NCI-H1417 (cell line): ENCODE results near the gene SUSD5.

Source experiments
- DNase-seq, 3 experiments: peaks; one replicate each; lab custom pipeline; 2025; lab: John Stamatoyannopoulos, UW

SUSD5 gene

GRCh38 chr3:33218446-33219174 lies at the start of gene SUSD5:
Gene SUSD5 (minus strand): TSS chr3:33218810. CDS start chr3:33218797, 13 bp downstream.
- peak in 2 of 3 experiments; percentile 39 to 50 for DNase-seq

- no peak for DNase-seq
Observed at GRCh38 chr3:33260104-33260503, 41.5 kb upstream of the SUSD5 start.

DNA sequence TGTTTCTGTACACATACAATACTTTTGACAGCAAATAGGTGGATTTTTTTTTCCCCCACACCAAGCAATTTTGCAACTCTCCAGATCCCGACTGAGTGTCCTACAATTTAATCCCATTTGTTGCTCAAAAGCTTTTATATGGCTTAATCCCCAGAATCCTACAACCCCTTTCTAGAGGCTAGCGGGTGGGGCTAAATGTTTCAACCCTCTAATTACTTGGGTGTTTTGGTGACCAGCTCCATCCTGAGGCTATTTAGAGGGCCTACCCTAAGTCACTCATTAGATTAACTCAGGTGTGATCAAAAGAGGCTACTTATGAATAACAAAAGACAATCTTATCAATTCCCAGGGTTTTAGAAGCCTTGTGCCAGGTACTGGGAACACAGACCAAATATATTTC lies 37.6 kb upstream of the SUSD5 start:
- DNase-seq = peak in 1 of 3 experiments; percentile 14

GRCh38 chr3:33250712-33251111 lies 32.1 kb upstream of the SUSD5 start:
- no peak for DNase-seq

- no peak for DNase-seq
Observed at GRCh38 chr3:33246786-33247185, 28.2 kb upstream of the SUSD5 start.

GRCh38 chr3:33240261-33240660 lies 21.7 kb upstream of the SUSD5 start:
- no peak for DNase-seq

GRCh38 chr3:33238923-33239322 lies 20.3 kb upstream of the SUSD5 start:
- no peak for DNase-seq

DNA sequence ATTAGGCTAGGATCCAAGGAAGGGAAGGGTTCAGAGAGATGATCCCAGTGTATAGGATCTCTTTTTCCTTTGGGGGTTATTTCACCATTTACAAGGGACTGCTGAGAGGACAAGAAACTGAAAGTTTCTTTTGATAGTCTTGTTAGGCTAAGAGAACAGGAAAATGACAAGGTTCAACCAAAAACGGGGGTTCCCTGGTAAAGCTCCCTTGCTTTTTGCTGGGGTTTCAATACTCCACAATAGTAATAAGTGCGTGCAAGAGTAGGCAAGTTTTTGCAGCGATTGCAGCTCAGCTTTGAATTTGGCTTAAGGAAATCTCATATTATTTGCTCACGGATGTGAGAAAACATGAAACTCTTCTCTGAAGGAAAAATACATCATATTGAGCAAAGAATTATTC lies 18.8 kb upstream of the SUSD5 start:
- no peak for DNase-seq

DNA sequence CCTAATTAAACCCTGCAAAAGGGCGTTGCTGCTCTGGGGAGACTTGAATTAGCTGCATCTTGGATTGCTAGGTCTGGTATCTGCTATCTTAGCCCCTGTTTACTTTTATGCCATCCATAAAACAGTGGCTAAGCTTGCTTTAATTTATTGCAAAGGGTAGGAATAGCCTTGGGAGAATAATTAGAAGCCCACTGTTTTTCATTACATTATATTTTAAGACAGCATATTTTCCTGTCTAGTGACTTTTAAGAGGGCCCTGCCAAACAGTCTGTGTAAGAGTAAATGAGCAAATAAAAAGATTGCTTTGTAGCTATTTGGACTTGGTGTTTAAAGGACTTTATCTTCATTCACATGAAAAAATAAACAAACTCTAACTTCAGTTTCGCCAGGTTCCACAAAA lies 17.4 kb upstream of the SUSD5 start:
- DNase-seq = no peak

GRCh38 chr3:33233884-33234283 lies 15.3 kb upstream of the SUSD5 start:
- DNase-seq = no peak

- peak; percentile 6 to 48 (median 46) for DNase-seq
Observed at GRCh38 chr3:33231756-33232465, 13.3 kb upstream of the SUSD5 start.

DNA sequence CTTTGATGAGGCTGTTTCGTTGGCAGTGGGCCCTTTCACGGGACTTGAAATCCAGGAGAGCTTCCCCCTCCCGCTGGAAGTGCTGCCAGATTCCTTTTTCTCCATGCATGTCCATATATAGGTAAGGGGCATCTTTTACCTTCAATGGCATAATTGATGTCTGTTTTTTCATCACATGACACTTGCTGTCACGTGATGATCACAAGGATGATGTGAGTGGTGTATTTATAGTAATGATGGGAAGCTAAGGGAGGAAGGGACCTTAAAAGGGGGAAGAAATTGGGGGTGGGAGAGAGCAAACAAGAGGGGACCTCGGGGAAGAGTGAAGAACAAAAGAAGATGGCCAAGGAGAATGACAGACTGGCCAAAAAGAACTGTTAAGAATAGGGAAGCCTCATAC lies 11.3 kb upstream of the SUSD5 start:
- DNase-seq = no peak

DNA sequence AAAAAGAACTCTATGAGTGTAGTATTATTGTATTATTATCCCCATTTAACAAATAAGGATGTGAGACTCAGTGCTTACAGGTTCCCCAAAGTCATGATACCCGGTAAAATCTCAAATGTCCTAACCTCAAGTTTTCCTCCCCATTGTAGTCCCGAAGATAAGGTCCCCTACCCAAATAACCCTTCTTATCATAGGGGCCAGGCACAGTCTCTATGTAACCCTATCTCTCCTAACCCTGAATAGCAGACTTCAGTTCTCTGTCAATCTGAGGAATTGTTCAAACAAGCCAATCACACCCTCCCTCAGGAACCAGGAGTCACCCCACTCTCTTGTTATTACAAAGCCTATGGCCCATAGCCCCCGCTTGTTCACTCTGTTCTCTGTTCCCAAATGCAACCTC lies 10.5 kb upstream of the SUSD5 start:
- no peak for DNase-seq

GRCh38 chr3:33221241-33221640 lies 2.6 kb upstream of the SUSD5 start:
- DNase-seq = no peak

DNA sequence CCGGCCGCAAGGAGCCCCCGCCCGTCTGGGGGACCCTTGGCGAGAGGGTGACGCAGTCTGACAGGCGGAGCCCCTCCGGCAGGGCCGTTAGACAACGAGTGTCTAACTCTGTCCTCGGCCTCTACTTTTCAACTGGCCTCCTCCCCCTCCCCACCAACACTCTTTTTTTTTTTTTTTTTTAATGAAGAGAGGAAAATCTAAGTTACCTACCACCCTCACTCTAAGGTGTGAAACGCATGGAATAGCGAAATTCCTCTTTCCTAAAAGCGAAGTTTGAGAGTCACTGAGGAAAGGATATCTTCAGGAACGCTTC lies 521 bp upstream of the SUSD5 start:
- no peak for DNase-seq

DNA sequence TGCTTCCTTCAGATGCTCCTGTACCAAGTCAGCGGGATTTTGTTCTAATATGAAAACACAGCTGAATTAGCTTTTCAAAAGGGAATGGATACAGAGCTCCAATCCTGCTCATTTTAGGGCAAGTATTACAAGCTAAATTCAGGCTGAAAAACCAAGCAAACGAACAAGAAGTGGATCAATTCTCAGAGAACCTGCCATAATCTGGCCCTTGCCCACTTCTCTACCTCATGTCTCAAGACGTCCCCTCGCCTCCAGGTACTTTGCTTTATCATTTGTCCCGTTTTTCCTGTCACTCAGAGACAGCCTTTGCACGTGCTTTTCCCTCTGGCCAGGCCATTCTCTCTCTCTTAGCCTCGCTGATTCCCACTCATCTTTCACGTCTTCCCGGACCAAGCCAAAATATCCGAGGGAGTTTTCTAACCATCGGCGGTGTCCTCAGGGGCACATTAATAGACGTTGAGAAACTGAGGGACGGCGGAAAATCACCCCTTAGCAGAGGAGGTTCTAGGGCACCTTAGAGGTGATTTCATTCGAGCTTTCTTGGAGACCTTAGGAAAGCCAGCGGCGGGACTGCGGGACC lies 654 bp downstream of the SUSD5 start:
- peak in 2 of 3 experiments; percentile 38 for DNase-seq

DNA sequence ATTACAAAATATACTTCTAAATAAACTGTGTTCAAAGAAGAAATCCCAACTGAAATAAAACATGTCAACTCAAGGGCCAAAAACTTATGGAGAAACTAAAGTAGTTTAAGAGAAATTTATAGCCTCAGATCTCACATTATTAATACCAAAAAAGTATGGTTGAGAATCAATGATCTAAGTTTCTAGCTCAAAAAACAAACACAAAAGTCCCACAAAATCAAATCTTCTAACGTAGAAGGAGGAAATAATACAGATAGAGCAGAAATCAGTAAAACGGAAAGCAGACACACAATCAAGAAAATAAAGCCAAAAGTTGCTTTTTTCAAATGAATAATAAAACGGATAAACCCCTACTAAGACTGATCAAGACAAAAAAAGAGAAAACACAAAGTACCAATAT lies 2.9 kb downstream of the SUSD5 start:
- DNase-seq = no peak

GRCh38 chr3:33212406-33212805 lies 6.2 kb downstream of the SUSD5 start:
- DNase-seq = no peak

- DNase-seq = no peak
Observed at GRCh38 chr3:33211444-33211843, 7.2 kb downstream of the SUSD5 start.

GRCh38 chr3:33209357-33209756 lies 9.3 kb downstream of the SUSD5 start:
- DNase-seq = no peak

DNA sequence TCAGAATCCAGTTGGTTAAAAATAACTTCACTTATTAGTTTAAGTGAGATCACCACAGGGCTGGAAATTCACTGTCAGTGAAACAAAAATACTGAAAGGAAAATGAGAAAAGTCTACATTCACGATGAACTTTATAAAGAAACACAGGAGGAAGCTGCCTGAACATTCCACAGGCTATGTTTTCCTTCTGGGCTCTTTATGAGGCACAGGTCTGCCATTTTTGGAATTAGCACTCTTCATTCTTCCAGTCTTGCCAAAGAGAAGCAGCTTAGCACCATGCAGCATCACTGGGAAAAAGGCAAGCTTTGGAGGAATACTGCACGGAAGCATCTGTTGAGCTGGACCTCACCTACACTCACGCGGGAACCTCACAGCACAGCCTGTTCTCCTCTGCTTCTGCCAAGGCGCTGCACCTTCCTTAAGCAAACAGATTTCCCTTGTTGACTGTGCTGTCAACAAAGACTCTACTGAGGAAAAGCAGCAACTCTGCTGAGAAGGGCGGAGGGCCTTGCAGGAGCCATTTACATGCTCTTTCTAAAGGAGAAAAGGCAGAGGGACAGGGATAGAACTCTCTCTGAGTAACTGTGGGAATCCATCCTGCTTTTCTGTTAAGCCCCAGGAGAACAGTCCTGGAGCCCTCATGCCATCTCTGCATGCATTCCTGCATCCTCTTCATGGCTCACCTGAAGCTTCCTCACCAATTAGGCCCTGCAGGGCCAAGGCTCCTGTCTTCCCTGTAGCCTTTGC lies 15.7 kb downstream of the SUSD5 start:
- no peak for DNase-seq

- no peak for DNase-seq
Observed at GRCh38 chr3:33201195-33201594, 17.4 kb downstream of the SUSD5 start.

DNA sequence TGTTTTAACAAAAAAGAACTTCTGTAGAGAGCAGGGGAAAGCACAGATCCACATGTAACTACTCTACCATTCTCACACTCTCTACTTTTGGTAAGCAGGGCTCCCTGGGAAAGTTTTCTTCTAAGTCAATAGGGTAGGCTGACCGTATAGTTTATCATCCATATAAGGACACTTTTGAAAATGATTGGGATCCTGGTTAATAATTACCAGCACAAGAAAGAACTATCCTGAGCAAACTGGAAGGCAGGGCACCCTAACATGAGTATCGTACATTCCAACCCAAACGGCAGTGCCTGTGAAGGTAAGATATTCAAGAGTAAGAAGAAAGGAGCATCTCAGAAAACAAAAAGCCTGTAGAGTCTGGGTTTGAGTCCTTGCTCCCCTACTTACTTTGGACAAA lies 22.1 kb downstream of the SUSD5 start:
- no peak for DNase-seq
